HG02973 (cell line): ENCODE results near the gene ACP3.
A peak's percentile ranks its signal among the peaks of the same experiment; 100 is the strongest.
"Not testable (repeated sequence)": the region's sequence is repeated elsewhere in the genome, so short reads cannot be mapped to it uniquely, and the experiment has no call there.

Experiments used
- ATAC-seq: cut with Tn5 transposase; IDR thresholded peaks from one replicate; pipeline ENCODE4 v1.9.1; 2021; ENCODE audit warnings: moderate library complexity; ENCODE audit not compliant: unreplicated experiment

The ACP3 gene

GRCh38 chr3:132354916-132355702 is 37.9 kb downstream of the ACP3 start:
- no peak for ATAC-seq

GRCh38 chr3:132356568-132356967 is 39.4 kb downstream of the ACP3 start:
- ATAC-seq: no peak

DNA sequence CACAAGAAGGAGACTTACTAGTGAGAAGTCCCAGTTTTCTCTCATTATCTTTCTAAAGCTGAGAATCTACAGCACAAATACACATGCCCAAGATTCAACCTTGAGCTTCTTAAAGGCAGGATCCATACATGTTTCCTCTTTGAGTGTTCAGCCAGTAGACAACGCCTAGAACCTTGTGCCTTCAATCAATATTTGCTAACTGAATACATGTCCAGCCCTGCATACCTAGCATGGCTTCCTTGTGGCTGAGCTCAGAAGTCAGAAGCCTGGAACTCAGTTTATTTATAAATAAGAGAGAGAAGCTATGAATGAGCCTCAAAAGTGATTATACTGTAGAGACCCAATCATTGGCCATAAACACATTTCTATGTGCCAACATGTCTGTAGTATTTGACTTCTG is 43.5 kb downstream of the ACP3 start:
- no peak for ATAC-seq

- ATAC-seq: no peak
Measured at GRCh38 chr3:132362329-132362728, 45.1 kb downstream of the ACP3 start.

- ATAC-seq: no peak
Measured at GRCh38 chr3:132368515-132368914, 51.3 kb downstream of the ACP3 start.

- ATAC-seq: no peak
Measured at GRCh38 chr3:132368962-132369361, 51.8 kb downstream of the ACP3 start.

- ATAC-seq: not testable (repeated sequence)
Measured at GRCh38 chr3:132376945-132377354, 59.7 kb downstream of the ACP3 start.

DNA sequence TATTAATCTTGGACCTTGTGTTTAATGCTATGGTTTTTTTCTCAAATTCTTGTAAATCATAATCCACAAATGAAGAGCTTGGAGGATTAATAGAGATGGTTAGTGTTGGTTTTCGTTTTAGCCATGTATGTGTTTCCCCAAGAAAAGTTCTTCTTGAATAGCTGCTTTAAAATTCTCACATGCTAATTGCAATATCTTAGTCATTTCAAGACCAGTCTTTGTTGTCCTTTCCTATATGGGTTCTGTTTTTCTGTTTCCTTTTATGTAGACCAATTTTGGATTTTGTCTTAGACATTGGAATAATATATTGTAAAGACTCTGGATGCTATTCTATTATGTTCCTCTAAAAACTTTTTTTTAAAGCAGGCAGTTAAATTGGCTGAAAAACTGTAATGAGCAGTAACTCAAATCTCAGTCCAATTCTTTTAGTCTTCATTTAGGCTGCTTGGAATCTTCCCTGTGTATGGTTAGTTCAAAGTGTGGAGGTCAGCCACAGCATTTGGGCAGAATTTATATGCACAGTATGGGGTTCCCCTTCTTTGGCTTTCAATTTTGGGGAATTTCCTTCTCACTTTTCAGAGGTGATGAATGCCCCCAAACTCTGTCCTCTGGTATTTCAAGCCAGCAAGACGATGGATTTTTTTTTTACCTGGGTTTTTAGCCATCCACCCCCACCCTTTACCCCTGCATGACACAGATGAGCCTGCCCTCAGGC is 61.0 kb downstream of the ACP3 start:
- peak; percentile 62 for ATAC-seq

- no peak for ATAC-seq
Measured at GRCh38 chr3:132378846-132379245, 61.6 kb downstream of the ACP3 start.

DNA sequence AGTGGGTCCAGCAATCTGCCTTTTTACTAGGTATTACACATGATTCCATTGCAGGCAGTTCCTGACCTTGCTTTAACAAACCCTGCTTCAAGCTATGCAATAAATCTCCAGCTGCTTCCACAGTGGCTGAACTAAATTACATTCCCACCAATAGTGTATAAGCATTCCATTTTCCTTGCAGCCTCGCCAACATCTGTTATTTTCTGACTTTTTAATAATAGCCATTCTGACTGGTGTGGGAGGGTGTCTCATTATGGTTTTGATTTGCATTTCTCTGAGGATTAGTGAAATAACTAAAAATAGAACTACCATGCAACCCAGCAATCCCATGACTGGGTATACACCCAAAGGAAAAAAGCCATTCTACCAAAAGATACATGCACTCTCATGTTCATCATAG is 63.7 kb downstream of the ACP3 start:
- no peak for ATAC-seq

DNA sequence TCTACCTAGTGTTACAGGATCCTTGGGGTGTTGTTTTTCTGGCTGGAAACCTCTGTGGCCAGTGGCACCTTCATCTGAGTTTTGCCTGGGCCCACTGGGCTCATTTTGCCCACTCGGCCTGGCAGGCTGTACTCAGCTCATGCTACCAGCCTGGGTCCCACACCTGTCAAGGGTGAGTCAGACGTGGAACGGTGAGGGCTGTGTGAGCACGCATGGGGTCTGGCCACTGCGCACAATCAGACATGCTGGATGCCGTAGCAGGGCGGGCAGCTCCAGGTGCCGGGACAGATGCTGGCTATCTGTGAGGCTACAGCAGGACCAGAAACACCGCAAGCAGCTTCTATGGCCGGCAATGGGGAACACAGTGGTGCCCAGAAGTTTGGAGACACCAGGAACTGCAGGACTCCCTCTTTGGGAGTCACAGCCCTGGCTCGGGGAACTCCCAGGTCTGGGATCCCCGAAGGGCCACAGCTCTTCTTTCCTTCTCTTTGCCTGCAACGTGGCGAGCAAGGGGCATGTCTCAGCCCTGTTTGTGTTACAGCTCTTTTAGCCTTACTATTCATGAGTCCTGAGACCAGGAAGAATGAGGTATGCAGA is 64.2 kb downstream of the ACP3 start:
- no peak for ATAC-seq

GRCh38 chr3:132382267-132382666 is 65.1 kb downstream of the ACP3 start:
- ATAC-seq: no peak

GRCh38 chr3:132382688-132383194 is 65.5 kb downstream of the ACP3 start:
- no peak for ATAC-seq

DNA sequence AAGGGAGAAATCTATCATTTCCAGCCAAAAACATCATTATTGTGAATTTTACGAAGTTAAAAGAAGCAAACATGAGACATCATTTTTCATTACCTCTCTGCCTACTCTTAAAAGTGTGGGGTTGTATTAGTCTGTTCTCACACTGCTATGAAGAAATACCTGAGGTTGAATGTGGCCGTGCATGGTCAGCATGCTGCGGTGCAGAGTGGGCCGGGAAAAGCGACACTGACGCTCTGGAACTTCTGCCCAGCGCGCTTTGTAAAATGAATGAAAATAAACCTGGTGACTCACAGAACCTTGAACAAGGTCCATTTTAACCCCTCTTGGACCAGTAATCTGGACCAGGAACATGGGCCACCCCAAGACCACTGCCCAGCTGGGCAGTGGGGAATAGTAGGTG is 69.1 kb downstream of the ACP3 start:
- ATAC-seq: no peak

DNA sequence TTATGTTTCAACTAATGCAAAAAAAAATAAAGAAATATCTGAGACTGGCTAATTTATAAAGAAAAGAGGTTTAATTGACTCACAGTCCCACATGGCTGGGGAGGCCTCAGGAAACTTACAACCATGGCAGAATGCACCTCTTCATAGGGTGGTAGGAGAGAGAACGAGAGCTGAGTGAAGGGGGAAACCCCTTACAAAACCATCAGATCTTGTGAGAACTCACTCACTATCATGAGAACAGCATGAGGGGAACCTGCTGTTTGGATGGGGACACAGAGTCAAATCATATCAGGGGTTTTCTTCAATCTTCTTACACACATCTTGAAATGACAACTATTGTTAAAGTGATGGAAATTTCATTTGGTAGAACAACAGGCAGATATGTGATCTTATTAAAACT is 75.5 kb downstream of the ACP3 start:
- not testable (repeated sequence) for ATAC-seq

DNA sequence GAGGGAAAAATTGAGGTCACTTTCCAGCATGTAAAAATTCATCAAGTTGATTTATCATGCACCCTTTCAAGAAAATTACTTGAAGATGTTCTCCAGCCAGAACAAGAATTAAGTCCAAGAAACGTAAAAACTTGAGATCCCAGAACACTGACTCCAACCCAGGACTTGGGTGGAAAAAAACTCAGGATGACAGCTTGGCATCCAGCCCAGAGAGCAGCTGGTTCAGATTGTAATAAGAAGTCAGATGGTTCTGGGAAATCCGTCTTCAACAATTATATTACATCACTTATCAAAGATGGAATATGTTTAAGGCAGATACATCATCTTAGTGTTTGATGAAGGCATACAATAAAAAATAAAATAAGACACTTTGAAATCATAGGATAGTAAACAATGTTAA is 77.1 kb downstream of the ACP3 start:
- ATAC-seq: no peak

DNA sequence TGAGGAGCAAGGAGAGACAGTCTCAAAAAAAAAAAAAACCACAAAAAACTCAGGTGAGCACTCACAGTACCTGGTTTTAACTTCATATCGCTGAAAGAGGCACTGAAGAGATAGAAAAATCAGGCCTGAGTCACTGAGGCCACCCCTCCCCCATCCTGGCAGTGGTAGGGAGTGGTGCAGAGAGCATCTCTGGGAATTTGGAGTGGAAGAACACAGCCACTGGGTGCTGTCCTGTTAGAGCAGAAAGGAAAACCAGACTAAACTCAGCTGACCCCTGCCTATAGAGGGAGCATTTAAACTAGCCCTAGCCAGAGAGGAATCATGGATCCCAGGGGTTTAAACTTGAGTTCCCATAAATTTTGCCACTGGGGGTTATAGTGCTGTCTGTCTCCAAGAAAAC is 77.9 kb downstream of the ACP3 start:
- ATAC-seq: no peak

DNA sequence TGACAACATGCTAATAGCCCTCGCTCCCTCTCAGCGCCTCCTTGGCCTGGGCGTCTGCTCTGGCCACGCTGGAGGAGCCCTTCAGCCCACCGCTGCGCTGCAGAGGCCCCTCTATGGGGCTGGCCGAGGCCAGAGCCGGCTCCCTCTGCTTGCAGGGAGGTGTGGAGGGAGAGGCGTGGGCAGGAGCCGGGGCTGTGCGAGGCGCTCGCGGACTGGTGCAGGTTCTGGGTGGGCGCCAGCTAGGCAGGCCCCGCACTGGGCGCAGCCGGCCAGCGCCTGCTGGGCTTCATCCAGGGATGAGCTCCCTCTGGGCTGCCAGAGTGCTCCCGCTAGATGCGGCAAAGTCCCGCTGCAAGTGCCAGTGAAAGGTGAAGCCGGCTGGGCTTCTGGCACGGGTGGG is 79.0 kb downstream of the ACP3 start:
- no peak for ATAC-seq

DNA sequence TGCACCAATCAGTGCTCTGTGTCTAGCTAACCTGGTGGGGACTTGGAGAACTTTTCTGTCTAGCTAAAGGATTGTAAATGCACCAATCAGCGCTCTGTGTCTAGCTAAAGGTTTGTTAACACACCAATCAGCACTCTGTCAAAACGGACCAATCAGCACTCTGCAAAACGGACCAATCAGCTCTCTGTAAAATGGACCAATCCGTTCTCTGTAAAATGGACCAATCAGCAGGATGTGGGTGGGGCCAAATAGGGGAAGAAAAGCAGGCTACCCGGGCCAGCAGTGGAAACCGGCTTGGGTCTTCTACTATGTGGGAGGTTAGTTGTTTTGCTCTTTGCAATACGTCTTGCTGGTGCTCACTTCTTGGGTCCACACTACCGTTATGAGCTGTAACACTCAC is 79.6 kb downstream of the ACP3 start:
- not testable (repeated sequence) for ATAC-seq

GRCh38 chr3:132399054-132399929 is 82.1 kb downstream of the ACP3 start:
- no peak for ATAC-seq

DNA sequence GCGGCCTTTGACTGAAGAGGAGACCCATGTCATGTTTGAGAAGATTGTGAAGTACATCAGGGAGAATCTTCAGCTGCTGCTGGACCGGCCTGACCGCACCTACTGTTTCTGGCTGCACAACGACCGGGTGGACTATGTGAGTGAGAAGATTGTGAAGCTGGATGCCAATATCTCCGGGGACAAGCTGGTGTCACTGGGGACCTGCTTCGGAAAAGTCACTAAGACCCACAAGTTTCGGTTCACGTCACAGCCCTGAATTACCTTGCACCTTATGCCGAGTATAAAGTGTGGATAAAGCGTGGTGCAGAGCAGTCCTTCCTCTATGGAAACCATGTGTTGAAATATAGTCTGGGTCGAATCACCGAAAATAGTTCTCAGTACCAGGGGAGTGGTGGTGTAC is 84.0 kb downstream of the ACP3 start:
- ATAC-seq: no peak
